ENCODE results near the gene GZMM.

GRCh38 chr19:556611-557382 is 12.9 kb downstream of the GZMM start:
- no peak for TF ChIP-seq CTCF (IDR thresholded peaks at IDR 0.05)
- no peak for TF ChIP-seq POLR2A (IDR thresholded peaks at IDR 0.05; ENCODE audit: low read depth)
